ENCODE results near the gene SEMA6C.

SEMA6C gene

DNA sequence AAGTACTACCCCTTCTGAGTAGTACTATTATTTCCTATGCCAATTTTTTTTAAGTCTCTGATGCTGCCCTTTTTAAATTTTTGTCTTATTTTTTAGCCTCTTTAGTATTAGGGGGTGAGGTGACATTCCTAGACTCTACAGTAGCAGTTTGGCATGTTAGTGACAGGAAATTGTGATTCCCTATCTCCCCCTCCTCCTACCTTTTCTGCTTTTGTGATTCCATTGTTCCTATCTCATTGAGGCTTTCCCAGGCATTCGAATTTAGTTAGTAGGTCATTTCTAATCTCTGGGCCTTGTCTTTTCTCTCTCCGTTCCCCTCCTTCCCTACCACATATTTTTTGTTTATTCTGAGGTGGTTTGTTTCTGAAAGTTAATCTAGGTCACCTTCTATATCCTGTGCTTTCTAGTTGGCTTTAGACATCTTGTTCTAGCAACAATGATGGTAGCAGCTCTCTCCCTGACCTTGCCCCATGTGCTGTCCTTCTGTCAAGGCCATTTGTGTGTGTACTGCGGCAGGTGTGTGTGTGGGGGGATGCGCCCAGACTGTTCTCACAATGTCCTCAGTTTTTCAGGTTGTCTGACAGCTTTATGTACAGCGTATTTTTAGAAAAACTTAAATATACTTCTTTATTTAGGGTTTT is 21.5 kb downstream of the SEMA6C start:
- no peak for DNase-seq

DNA sequence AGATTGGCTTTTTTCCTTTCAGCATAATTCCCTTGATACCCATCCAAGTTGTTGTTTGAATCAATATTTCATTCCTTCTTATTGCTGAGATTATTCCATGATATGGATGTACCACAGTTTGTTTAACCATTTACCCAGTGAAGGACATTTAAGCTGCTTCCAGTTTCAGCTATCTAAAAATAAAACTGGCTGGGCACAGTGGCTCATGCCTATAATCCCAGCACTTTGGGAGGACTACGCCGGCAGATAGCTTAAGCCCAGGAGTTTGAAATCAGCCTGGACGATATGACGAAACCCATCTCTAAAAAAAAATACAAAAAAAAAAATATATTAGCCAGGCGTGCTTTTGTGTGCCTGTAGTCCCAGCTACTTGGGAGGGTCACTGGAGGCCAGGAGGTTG is 32.6 kb downstream of the SEMA6C start:
- DNase-seq = no peak

DNA sequence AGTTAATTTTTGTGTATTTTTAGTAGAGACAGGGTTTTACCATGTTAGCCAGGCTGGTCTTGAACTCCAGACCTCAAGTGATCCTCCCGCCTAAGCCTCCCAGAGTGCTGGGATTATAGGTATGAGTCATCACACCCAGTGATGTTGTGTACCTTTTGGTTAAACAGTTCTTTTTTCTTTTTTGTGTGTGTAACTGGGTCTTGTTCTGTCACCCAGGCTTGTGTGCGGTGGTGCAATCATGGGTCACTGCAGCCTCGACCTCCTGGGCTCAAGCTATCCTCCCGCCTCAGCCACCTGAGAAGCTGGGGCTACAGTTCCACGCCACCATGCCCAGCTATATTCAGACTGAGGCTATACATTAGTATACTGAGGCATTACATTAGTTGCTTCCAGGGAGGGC is 38.1 kb downstream of the SEMA6C start:
- no peak for DNase-seq

DNA sequence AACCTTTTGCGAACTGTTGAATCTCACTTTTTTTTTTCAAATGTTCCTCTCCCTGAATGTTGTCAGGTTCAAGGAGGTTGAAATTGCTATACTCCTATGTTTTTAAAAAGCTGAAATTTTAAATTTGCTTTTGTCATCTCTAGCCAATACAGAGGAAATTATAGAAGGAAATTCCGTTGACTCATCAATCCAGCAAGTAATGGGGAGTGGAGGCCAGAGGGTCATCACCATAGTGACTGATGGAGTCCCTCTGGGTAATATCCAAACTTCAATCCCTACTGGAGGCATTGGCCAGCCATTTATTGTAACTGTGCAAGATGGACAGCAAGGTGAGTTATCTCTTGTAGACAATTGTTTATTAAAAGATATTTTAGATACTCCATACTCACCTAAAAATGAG is 39.5 kb downstream of the SEMA6C start:
- peak; percentile 20 for DNase-seq

DNA sequence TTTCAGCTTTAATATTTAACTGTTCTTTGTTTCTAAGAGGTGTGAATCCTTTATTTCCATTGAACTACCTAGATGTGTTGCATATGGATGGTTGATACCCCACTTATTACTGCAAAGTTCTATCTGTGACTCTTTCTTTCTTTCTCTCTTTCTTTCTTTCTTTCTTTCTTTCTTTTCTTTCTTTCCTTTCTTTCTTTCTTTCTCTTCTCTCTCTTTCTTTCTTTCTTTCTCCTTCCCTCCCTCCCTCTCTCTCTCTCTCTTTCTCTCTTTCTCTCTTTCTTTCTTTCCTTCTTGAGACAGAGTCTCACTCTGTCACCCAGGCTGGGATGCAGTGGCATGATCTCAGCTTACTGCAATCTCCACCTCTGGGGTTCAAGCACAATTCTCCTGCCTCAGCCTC is 41.8 kb downstream of the SEMA6C start:
- DNase-seq = no peak

DNA sequence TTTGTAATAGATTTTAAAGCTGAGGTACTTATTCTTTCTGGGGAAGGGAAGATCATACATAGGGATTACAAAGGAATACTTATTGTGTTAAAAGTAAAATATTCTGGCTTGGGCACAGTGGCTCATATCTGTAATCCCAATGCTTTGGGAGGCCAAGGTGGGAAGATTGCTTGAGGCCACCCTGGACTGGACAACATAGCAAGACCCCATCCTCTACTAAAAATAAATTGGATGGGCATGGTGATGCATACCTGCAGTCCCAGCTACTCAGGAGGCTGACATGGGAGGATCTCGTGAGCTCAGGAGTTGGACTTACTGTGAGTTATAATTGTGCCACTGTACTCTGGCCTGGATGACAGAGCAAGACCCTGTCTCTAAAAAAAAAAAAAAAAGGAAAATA is 48.3 kb downstream of the SEMA6C start:
- no peak for DNase-seq

DNA sequence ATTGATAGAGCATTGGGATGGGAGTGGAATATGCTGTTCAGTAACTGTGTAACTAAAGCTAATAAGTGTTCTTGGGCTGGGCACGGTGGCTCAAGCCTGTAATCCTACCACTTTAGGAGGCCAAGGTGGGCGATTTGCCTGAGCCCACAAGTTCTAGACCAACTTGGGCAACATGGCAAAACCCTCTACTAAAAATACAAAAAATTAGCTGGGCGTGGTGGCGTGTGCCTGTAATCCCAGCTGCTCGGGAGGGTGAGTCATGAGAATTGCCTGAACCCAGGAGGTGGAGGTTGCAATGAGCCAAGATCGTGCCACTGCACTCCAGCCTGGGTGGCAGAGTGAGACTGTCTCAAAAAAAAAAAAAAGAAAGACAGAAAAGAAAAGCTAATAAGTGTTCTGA is 49.0 kb downstream of the SEMA6C start:
- peak; percentile 2 for DNase-seq

DNA sequence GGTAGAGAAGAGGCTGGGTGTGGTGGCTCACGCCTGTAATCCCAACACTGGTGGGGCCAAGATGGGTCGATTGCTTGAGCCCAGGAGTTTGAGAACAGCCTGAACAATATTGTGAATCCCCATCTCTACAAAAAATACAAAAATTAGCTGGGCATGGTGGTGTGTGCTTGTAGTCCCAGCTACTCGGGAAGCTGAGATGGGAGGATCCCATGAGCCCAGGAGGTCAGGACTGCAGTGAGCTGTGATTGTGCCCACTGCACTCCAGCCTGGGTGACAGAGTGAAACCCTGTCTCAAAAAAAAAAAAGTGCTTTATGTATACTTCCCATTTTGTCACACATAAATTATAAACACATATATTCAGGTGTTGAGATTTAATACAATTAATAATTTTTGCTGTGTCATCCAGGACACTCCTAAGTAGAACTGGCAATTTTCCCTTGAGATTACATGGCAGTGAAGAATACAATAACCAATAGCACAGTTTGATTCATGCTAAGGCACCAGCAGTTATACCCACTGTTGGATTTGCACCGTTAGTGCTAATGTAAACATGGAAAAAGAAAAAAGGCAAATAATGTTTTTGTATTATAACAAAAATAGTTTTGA is 60.4 kb downstream of the SEMA6C start:
- no peak for DNase-seq
